ENCODE measurements around the gene PHGDH.

- TF ChIP-seq, protein P1, sequence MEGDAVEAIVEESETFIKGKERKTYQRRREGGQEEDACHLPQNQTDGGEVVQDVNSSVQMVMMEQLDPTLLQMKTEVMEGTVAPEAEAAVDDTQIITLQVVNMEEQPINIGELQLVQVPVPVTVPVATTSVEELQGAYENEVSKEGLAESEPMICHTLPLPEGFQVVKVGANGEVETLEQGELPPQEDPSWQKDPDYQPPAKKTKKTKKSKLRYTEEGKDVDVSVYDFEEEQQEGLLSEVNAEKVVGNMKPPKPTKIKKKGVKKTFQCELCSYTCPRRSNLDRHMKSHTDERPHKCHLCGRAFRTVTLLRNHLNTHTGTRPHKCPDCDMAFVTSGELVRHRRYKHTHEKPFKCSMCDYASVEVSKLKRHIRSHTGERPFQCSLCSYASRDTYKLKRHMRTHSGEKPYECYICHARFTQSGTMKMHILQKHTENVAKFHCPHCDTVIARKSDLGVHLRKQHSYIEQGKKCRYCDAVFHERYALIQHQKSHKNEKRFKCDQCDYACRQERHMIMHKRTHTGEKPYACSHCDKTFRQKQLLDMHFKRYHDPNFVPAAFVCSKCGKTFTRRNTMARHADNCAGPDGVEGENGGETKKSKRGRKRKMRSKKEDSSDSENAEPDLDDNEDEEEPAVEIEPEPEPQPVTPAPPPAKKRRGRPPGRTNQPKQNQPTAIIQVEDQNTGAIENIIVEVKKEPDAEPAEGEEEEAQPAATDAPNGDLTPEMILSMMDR (conservative IDR thresholded peaks at IDR 0.05): no peak
- no peak for TF ChIP-seq EZH2 (IDR thresholded peaks at IDR 0.05; ENCODE audit: low read depth)
These were observed 9.2 kb downstream of the PHGDH start for GRCh38 chr1:119720866-119721440.
